Stimulated activated CD8-positive, alpha-beta memory T cell treated with anti-CD3 and anti-CD28 coated beads, Interleukin-7, amount 100 ng/mL, for 24 hours (primary cell): ENCODE results near the gene LTBP1.

Experiments
- DNase-seq: peaks from one replicate; pipeline ENCODE4 v3.0.0-alpha.2; 2020; ENCODE audit warnings: low read depth

The LTBP1 gene

GRCh38 chr2:32931519-32931918 is 15.2 kb upstream of the LTBP1 start:
- no peak for DNase-seq

- no peak for DNase-seq
Measured at GRCh38 chr2:32931945-32932709, 14.6 kb upstream of the LTBP1 start.

DNA sequence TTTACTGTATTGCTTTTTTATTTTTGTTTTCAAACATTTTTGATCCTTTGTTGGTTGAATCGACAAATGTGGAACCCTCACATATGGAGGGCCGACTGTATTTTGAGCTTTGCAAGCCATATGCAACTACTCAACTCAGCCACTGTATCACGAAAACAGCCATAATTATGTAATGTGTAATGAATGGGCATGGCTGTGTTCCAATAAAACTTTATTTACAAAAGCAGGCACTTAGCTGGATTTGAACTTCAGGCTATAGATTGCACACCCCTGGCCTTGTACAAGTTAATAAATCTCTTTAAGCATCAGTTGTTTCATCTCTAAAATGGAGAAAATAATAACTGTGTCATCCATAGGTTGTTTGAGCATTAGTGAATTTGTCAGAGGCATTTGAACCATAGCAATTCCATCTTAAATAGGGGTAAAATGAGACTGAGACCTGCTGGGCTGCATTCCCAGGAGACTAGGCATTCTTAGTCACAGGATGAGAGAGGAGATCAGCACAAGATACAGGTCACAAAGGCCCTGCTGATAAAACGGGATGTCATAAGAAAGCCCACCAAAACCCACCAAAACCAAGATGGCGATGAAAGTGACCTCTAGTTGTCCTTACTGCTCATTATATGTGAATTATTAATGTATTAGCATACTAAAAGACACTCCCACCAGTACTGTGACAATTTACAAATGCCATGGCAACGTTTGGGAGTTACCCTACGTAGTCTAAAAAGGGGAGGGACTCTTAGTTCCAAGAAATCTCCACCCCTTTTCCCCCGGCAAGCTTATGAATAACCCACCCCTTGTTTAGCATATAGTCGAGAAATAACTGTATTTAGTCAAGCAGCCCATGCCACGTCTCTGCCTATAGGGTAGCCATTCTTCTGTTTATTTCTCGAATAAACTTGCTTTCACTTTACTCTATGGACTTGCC is 13.7 kb upstream of the LTBP1 start:
- no peak for DNase-seq

DNA sequence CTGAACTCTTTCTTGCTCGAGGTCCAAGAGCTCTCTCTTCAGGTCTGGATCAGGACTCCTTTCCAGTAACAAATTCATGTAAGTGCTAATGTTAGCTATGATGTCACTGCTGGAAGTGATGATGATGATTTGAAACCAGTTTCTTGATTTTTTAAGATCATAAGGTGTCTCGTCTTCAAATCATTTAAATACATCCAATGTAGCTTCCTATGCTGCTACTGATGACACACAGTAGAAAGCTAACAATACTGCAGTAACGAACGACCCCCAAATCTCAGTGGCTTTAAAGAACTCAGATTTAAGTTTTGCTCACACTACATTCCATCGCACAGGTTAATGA is 13.0 kb upstream of the LTBP1 start:
- no peak for DNase-seq

DNA sequence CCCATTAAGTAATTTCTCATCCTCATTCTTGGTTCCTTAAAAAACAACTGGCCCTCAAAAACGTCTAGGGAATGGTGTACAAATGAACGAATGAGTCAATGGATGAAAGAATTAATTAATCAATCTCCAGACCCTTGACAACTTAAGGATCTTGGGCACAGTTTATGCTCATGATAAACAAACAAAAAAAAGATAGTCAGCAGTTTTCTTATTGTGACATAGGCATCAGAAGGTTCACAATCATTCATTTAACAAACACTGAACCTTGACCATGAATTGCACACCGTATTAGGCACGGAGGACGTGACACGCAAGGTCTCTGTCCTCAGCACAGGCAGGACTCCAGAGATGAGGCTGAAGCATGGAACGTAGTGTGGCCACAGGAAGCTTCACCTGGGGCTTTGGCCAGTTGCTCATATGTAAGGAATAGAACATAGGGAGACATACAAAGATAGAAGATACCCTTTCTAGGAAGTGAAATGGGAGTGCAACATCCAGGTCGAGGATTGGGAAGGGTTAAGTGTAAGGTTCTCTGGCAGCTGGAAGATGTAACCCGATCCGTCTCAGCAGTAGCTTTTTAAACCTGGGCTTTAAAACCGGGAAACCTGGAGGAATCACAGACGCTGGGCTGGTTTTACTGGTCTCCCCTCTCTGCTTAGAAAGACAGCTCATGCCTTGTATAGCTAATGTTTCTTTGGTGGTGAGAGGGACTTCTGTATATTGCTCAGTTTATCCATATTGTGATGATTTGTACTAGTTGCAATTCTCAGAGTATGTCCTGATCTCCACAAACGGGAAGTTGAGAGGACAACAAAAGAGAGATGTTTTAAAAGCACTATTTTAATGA is 8.9 kb upstream of the LTBP1 start:
- DNase-seq: no peak

GRCh38 chr2:32938934-32939333 is 7.8 kb upstream of the LTBP1 start:
- DNase-seq: no peak

GRCh38 chr2:32940316-32940997 is 6.3 kb upstream of the LTBP1 start:
- DNase-seq: no peak

- DNase-seq: no peak
Measured at GRCh38 chr2:32941944-32942690, 4.6 kb upstream of the LTBP1 start.

GRCh38 chr2:32942793-32943485 is 3.8 kb upstream of the LTBP1 start:
- DNase-seq: no peak

GRCh38 chr2:32945286-32945685 is 1.5 kb upstream of the LTBP1 start:
- DNase-seq: no peak

- DNase-seq: no peak
Measured at GRCh38 chr2:32947076-32947483, 327 bp downstream of the LTBP1 start.

DNA sequence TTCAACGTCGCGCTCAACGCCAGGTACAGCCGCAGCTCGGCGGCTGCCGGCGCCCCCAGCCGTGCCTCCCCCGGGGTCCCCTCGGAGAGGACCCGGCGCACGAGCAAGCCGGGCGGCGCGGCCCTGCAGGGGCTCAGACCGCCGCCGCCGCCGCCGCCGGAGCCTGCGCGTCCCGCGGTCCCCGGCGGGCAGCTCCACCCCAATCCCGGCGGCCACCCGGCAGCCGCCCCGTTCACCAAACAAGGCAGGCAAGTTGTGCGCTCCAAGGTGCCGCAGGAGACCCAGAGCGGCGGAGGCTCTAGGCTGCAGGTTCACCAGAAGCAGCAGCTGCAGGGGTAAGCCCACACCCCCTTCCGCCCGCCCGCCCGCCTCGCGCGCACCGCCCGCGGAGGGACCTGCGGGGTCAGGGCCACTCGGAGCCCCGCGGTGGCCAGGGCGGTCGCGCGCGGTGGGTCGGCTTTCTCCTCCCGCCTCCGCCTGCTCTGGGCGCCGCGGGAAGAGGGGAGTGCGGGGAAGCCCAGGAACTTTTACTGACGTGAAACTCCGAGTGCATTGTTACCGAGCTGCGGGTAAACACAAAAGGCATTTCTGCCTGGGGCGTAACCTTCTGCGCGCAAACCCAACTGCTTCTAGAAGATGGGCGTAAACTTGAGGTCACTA is 861 bp downstream of the LTBP1 start:
- no peak for DNase-seq

DNA sequence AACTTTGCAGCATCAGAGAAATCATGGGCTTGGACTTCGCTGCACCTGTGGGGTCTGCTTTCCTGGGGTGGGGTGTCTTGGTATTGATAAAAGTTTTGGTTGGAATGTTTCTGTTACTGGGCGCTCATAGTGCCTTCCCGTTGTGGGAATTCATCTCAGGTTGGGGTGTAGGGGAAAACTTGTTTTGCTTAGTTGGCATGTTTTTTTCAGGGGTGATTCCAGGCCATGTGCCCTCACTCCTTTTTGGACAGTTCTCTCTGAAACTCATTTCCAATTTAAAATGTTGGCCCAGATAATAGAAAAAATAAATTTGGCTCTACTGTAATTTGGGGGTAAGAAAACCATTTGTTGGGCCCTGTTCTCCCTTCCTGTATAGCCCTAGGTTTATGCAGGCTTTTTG is 1.5 kb downstream of the LTBP1 start:
- no peak for DNase-seq

DNA sequence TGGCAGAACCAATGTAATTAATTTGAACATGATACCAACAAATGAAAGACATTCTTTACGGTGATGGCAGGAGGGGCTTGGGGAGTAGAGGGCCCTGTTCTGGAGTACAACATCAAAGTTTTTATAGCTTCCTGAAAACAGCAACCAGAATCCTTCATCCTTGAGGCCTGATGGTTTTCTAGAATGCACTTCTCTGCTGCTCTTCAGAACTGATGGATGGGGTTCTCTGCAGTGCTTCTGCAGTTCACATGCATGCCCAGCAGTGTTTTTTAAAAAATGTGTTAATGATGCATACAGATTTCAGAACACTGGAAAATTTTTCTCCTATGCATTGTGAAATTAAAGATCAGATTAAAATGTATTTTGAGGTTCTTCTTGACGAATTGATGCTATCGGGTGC is 2.5 kb downstream of the LTBP1 start:
- no peak for DNase-seq

DNA sequence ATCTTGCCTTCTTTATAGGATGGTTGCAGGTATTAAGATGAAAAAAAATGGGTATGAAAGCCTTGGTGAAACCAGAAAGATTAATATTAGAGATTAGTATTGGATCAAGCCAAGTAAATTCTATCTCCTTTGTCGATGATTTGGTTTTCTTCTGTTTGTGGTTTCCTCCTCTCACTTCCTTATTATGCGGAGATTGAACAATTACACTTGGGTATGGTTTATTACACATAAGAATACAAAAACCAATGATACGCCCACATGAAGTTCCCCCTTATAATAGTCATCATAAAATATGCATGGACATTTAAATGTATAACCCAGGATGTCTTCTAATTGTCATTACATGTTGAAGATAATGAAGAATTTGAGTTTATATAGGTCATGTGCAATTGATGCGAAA is 4.9 kb downstream of the LTBP1 start:
- DNase-seq: no peak

GRCh38 chr2:32952761-32953476 is 6.2 kb downstream of the LTBP1 start:
- DNase-seq: no peak

DNA sequence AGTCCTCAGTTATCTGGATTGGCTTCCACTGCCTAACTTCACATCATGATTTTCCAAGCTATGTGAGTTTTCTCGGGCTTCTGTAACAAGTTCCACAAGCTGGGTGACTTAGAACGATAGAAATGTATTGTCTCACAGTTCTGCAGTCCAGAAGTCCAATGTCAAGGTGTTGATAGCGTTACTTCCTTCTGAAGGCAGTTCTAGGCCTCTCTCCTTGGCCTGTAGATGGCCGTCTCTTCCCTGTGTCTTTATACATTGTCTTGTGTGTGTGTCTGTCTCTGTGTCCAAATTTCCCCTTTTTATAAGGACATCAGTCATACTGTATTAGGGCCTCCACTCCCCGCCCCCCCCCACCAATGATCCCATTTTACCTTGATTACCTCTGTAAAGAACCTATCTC is 7.5 kb downstream of the LTBP1 start:
- no peak for DNase-seq

DNA sequence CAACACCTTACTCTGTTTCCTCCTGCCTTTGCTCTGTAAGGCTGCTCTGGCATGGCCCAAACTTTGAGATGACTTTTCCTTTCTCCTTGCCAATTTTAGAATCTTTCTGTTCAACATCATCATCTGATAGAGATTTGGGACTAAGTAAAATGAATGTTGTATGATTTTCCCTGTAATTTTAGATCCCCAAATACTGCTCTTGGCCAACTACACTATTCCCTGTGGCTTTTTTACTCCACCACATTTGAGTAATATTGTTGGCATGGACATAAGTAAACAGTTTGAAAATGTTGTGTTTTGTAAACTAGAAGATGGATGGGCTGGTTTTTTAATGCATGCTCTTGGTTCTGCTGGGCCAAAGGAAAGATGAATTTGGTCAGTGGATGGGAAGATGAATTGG is 12.1 kb downstream of the LTBP1 start:
- no peak for DNase-seq

- DNase-seq: no peak
Measured at GRCh38 chr2:32960238-32960637, 13.5 kb downstream of the LTBP1 start.
